UCSD-AML1 (cell line): ENCODE results near the gene ENTPD8.
"Not testable (repeated sequence)": the region's sequence is repeated elsewhere in the genome, so short reads cannot be mapped to it uniquely, and the experiment has no call there.

Experiments used
- DNase-seq: peaks from one replicate; lab custom pipeline; 2025; ENCODE audit not compliant: unreplicated experiment; lab: John Stamatoyannopoulos, UW

Gene ENTPD8

DNA sequence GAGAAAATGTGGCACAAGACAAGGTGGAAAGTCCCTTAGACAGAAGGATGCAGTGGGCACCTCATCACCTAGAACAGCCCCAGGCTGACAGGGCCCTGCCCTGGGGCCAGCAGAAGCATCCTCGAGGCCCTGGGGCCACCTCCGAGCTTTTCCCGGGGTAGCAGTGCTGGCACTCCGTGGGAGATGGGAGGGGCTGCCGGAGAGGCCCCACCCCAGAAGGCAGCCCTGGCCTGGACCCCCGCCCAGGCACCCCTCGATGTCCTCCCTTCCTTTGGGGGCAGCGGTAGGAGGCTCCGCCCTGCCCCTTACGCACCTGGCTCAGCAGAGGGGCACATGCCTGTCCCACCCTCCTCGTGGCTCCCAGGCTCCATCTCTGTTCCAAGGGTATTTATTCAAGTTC lies 35.7 kb upstream of the ENTPD8 start:
- DNase-seq, result no peak

DNA sequence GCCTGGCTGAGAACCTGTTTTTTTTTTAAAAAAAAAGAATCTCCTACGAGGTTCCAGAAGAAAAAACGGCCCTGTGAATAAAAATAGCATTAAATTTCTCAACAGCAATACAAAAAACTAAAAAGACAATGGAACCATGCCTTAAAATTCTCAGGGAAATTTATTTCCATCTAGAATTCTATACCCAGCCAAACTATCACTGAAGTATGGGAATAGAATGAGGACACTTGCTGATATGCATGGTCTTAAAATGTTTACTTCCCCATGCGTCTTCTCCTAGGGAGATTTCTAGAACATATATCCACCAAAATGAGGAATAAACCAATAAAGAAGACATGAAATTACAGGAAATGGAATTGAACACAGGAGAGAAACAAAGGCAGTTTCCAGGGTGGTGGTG lies 34.5 kb upstream of the ENTPD8 start:
- no peak for DNase-seq

DNA sequence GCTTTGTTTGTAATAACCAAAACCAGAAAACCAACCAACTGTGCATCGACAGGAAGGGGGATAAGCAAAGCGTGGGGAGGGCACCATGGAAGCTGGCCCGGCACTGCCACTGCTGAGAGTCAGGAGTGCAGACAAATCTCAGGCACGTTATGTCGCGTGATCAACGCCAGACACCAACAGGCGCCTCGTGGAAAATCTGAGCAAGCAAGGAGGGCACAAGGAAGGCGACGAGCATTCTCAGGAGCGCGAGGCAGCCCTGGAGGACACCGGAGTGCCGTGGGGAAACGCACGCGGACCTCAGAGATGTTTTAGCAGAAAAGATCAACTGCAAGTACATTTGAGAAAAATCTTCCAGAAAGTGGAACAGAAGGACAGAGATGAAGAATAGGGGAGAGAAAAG lies 33.1 kb upstream of the ENTPD8 start:
- DNase-seq, result no peak

DNA sequence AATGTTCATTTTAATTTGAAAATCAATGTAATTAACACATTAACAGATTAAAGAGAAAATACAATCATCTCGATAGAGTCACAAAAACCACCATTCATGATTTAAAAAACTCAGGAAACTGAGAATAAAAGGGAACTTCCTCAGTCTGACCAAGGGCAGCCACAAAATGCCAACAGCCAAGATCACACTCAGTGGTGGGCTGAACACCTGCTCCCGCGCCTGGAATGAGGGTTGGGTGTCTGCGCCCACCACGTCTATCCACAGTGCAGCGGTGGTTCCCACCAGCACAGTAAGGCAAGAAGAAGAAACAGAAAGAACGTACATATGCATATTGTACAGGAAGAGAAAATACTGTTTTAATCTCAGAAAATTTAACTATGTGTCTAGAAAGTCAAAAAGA lies 29.6 kb upstream of the ENTPD8 start:
- DNase-seq, result no peak

DNA sequence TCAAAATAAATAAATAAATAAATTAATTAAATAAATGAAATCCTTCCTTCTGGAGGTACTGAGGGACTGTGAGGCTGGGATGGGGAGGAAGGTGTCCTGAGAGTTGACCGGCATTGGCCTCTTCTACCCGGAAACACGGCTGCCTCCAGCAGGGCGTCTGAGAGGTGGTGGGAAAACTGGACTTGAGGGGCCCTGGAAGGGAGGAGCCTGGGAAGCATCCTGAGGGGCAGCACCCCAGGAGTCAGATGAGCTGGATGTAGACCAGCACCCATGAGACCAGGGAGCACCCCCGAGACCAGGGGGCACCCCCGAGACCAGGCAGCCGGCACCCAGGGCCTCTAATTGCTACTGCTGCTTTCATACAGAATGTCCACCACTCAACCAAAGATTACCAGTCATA lies 26.7 kb upstream of the ENTPD8 start:
- no peak for DNase-seq

DNA sequence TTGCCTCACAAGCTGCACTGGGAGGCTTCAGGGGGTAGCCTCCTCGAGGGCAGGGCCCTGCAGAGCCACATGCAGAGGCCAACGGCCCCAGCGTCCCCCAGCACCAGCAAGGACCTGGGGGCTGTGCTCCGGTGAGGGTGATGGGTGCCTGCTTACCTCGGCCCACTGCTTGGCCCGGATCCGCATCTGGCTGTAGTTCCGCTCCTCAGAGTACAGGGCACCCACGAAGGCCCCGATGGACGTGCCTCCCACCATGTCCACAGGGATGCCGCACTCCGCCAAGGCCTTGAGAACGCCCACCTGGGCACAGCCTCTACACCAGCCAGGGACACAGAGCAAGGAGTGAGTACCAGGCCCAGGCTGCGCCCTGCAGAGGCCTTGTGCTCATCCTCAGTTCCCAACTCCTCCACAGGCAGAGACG lies 26.0 kb upstream of the ENTPD8 start:
- no peak for DNase-seq

DNA sequence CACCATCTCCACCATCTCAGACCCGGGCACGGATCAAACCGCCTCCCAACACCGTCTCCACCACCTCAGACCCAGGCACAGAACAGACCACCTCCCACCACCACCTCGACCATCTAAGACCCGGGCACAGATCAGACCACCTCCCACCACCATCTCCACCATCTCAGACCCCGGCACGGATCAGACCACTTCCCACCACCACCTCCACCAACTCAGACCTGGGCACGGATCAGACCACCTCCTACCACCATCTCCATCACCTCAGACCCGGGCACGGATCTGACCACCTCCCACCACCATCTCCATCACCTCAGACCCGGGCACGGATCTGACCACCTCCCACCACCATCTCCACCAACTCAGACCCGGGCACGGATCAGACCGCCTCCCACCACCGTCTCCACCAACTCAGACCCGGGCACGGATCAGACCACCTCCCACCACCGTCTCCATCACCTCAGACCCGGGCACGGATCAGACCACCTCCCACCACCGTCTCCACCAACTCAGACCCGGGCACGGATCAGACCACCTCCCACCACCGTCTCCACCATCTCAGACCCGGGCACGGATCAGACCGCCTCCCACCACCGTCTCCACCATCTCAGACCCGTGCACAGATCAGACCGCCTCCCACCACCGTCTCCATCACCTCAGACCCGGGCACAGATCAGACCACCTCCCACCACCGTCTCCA lies 25.4 kb upstream of the ENTPD8 start:
- not testable (repeated sequence) for DNase-seq

DNA sequence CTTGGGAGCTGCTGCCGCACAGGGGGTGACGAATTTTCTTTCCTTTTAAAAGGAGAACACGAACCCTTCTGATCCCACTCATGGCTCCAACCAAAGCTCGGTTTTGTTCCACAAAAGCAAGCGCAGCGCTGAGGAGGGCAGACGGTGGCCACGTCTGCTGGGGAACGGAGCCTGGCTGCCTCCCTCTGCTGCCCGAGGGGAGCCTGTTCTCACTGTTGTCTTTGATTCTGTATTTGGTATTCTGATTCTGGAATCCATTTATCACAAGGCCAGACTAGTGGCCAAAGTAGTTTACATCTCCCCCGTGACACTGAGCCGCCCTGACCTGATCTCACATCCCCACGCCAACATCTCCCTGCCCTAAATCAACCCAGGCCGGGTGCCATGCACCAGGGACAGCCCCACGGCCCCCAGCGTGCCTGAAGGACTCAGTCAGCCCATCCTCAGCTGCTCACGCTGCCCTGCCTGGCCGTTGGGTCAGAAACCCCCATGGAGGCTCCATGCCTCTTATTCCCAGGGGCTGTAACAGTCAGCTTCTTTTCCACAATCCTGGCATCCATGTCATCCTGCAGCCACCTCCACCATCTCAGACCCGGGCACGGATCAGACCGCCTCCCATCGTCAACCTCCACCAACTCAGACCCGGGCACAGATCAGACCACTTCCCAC lies 24.7 kb upstream of the ENTPD8 start:
- DNase-seq, result no peak

DNA sequence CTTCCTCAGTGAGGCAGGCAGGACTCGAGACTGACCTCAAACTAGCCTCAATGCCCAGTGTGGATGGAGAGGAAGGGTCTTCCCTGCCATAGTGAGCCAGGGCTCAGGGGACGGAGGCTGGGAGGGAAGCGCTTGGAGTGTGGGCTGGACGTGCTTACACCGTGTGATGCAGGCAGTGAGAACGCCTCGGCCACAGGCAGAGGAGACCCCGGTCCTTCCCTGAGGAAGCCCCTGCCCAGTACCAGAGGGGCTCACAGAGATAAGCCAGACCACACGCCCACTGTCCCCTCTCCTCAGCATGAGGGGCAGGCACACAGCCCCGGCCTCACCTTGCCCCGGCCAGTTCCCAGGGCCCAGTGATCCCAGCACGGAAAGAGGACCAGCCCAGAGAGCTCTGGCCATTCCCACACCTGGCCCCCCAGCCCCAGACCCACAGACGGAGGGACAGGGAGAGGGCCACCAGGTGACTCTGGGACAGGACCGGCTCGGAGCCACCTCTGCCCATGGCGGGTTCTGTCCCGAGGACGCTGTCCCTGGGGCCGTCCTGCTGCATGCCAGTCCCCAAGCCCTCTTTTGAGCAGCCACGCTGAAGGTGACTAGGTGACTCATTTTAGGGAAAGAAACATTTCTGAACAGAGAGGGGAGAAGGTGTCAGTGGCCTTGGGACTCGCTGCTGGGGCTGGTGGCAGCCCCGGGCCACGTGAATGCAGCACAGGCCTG lies 24.0 kb upstream of the ENTPD8 start:
- DNase-seq, result no peak

DNA sequence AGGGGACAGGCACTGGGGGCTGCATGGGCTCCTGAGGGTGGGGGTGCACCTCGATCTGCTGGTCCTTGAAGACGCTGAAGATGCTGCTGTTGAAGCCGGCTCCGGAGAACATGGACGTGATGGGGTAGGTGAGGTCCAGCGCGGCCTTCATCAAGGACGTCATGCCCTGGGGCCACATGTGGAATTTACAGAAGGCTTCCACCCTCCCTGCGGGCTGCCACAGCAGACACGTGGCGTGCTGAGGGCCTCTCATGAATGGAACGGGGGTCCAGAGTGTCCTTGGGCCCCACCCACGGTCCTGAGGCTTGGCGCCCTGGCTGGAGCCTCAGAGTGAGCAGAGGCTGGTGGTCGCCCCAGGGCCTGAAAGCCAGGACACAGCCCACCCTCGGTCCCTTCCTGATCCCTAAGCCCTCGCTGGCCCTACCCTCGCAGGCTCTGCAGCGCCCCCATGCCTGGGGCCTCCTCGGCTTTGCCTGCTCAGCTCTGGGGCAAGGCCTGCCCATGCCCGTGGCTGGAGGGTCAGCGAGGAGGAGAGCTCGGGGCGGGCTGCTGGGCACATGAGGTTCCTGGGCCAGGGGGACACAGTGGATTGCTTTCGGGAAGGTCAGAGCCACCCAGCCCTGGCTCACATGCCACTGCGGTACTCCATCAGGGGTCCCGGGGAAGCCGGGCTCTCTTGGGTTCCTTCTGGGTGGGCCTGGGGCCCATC lies 23.3 kb upstream of the ENTPD8 start:
- no peak for DNase-seq

DNA sequence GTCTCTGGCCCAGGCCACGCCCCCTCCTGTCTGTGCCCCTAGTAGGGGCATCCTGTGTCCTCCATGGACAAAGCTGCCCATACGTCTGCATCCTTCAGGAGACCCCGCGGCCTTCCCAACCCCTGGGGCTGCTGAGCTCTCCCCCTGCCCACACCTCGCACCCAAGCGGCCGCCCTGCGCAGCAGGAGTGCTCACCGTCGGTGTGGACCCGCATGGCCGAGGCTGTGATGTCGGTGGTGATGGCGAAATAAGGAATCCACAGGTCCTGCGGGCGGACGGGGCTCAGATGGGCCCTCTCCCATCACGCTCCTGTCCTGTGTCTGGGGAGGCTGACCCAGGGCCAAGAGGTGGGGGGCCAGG lies 22.8 kb upstream of the ENTPD8 start:
- no peak for DNase-seq

DNA sequence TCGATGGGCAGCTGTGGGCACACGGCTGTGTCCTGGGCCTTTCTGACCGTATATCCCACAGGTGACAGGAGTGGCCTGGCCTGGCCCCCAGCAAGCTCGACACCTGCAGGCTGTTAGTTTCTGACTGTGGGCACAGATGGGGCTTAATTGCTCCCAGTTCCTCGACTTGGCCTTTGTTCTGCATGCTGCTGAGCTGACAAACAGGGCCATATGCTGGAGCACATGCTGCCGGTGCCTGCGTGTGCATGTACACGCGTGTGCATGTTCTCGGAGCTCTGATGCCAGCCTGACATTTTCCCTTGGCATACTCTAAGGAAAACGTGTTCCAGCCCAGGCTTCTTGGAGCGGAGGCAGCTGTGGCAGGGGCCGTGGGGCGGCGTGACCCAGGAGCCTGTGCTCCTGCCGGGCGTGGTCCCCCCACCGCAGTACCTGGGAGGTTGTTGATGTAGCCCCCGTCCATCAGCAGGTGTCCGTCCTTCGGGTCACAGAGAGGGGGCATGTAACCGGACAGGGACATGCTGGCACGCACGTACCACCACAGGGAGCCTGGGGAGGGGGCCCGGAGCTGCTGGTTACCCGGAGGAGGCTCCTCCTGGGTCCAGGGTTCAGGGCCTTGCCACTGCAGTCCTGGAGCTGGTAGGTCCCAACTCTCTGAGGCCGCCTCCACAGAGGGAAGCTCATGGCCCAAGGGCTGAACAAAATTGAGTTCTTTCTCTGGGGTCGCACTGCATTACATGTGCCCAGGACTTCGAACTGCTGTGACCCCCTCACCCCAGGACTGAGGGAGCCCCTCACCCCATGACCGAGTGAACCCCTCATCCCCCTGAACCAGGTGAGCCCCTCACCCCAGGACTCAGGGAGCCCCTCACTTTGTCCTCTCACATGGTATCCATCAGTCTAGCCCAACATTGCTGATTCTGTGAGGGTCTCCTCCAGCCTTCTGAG lies 22.1 kb upstream of the ENTPD8 start:
- DNase-seq, result no peak

DNA sequence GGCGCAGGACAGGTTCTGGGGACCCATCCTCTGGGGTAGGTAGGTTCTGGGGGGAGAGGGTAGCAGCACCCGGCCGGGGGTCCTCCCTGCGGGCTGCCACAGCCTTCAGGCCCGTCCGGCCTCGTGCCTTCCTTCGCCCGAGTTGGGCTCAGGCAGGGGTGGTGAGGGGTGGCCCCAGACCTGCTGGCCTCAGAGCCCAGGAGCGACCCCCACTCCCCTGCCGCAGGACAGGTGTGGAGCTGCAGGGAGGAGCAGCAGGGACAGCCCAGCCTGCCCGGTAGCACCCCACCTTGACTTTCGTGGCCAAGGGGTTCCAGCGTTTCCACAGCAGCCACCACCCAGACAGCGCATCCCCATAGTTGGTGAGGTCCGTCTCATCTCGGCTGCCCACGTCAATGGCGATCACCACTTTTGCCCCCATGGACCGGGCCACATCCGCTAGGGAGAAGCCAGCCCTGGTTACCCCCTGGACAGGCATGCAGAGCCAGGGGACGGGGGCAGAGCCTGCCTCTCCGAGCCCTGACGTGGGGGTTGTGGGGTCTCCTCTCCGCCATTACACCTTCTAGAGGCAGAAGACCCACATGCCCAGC lies 21.3 kb upstream of the ENTPD8 start:
- no peak for DNase-seq

DNA sequence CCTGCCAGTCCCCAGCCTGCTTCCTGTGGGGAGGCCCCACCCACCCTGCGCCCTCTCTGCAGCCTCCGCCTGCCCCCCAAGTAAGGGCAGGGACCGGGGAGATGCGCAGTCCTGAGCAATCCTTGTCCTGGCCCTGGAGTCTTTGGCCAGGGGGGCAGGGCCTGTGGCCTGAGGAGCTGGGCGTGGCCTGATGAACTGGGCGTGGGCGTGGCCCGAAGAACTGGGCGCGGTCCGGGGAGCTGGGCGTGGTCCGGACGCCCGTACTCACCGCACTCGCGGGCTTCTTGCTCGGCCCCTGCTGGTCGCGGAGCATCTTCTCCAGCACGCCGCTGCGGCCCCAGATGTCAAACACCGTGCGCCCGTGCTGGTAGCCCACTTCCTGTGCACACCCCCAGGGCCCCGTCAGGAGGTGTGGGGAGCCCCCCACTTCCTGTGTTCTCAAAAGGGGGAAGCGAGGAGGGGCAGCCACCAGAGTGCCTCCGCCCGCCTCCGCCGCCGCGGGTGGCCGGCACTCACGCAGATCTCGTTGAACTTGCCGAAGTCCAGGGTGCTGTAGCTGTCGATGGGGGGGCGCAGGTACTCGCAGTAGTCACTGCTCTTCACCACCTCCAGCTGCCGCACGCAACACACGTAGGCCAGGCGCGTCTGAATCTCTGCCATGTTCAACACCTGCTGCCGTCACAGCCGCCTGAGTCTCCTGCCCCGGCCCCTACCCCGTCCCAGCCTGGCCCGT lies 20.7 kb upstream of the ENTPD8 start:
- DNase-seq, result no peak

DNA sequence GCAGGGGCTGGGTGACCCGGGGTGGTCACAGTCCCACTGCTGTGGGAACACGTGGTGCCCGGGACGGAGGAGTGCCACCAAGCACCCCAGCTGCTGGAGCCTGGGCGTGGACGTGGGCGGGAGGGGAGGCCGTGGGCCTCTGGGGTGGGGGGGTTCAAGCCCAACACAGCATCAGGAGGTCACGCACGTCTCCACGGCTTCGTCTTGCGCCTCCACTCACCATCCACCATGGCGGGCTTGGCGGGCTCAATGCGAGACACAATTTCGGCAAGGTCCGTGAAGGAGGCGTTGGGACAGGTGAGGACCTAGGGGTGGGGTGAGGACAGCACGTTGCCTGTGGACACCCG lies 20.1 kb upstream of the ENTPD8 start:
- no peak for DNase-seq

DNA sequence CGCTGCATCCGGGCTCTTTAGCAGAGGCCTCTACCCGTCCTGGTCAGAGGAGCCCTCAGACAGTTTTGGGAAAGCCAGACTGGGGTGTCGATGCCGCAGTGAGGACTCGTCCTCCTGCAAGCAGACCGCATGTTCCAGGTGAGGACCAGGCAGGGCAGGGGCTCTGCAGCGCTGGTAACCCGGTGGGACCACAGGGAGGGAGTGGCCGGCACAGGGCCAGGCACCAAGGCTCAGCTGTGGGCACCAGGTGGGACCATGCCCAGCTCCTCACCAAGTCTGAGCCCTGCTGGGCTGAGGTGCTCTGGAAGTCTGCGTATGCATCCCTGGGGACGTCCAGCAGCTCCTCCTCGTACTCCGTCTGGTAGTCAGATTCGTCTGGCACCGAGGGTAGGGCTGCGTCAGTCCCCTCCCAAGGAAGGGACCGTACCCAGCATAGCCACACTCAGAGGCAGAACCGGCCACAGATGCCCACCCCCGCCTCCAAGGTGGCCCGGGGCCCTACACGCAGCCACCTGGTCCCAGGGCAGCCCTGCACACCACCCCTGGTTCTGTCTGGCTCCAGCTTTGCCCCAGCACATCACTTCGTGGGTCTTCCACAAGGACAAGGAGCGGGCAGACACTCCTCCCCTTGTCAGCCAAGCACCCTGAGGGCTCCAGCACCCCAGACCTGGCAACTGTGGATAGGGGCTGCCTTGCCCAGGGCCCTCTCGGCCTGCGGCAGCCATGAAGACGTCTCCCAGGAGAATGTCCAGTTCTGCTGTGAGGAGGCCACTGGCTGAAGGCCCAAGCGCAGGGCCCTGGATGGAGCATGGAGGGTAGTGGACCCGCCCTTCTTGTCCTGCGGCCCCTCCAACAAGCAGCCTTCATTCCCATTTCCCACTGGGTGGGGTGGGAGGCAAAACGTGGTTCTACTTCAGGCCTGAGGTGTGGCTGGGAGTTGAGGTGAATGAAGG lies 19.5 kb upstream of the ENTPD8 start:
- DNase-seq, result no peak

DNA sequence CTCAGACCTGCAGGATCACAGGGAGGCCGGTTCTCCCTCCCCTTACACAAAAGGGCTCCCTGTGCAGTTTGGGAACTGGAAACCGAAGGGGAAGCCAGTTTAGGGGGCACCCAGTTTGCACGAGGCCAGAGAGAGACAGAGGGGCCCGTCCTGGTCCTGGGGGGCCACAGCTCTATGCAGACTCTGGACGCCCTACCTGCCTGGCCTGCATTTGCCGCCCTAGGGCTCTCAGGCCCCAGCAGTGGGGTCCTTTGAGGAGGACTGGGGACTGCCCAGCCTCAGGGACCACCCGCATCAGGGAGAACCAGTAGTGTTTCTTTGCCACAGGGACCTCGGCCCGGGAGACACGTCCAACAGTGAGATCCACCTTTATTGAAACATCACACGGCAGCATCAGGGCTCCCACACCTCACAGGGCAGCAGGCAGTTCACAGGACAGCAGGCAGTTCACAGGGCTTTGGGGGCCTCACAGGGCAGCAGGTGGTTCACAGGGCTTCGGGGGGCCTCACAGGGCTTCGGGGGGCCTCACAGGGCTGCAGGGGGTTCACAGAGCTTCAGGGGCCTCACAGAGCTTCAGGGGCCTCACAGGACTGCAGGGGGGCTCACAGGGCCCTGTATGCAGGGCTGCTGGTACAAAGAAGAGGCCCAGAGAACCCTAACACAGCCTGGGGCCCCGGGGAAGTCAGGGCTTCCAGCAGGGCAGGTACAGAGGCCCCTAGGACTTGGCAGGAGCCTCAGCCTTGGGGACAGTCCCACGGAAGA lies 18.6 kb upstream of the ENTPD8 start:
- DNase-seq, result no peak

DNA sequence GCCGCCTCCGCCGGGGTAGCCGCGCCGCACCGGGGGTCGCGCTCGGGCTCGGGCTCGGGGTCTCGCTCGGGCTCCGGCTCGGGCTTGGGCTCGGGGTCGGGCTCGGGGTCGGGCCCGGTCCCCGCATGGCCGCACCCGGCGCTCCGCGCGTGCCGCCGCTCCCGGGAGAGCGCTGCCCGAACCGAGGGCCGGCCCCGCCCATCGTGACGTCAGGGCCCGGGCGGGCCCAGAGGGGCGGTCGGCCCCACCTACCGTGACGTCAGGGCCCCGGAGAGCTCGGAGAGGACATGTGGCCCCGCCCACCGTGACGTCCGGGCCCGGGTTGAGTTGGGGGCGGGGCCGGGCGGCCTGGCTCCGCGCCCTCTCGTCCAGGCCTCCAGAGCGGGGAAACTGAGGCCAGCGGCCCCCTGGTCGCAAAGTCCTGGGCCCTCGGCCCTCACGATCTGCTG lies 18.0 kb upstream of the ENTPD8 start, which contains the start of gene NSMF:
Gene NSMF (minus strand): TSS at position 183 of the 449 bp plus-strand sequence. CDS start 232 bp downstream, outside the sequence.
- DNase-seq, result peak; percentile 94
